Cardiac muscle cell (in vitro differentiated cells and primary cell): ENCODE measurements around the gene PDE8A. TPM values are rescaled to one million over a fixed set of nuclear protein-coding genes. Genes with fewer than 3 reads are reported as not detected.

ENCODE experiments used
- DNase-seq, 2 donors: peaks; one replicate each; pipeline versions ENCODE4 v3.0.0 to v3.0.0-alpha.2; 2010 to 2017; ENCODE audit warnings: low read depth in 1 of 2, low spot score in 1 of 2
- H3K27ac ChIP-seq: fragments of 200-600 bp; sonication (generic); 2 replicates; pipeline ENCODE4 v1.5.1; 2016
- H3K27me3 ChIP-seq: fragments of 200-600 bp; sonication (generic); 2 replicates; pipeline ENCODE4 v1.6.0; 2016; ENCODE audit warnings: control low read depth
- H3K36me3 ChIP-seq: fragments of 200-600 bp; sonication (generic); 2 replicates; pipeline ENCODE4 v1.5.1; 2016; ENCODE audit warnings: control low read depth
- H3K4me1 ChIP-seq: fragments of 200-600 bp; sonication (generic); 2 replicates; pipeline ENCODE4 v1.8.1; 2017; ENCODE audit warnings: low read depth, mild to moderate bottlenecking, mixed run types
- H3K4me3 ChIP-seq: fragments of 200-600 bp; sonication (generic); 2 replicates; pipeline ENCODE4 v1.5.1; 2016; ENCODE audit warnings: mild to moderate bottlenecking
- H3K9me3 ChIP-seq: fragments of 200-600 bp; sonication (generic); 2 replicates; pipeline ENCODE4 v1.5.1; 2017; ENCODE audit warnings: low read depth, mild to moderate bottlenecking, control low read depth
- polyA plus RNA-seq: library from polyadenylated mRNA; unstranded; fragments of >200 nt; fragmentation: Nextera tagmentation; extraction: Ambion mirVana; gene quantifications from 2 replicates; pipeline ENCODE4 v1.2.1, GENCODE V29; 2016
- total RNA-seq: library from RNA; depleted of rRNA; stranded (reverse); fragments of >200 nt; gene quantifications from 2 replicates; pipeline ENCODE4 v1.2.3, GENCODE V29; 2016
- TF ChIP-seq, protein P1 (sequence below): IDR thresholded peaks from 2 replicates; pipeline ENCODE4 v1.5.1; 2012; ENCODE audit warnings: low read depth, mild to moderate bottlenecking, low read length

The PDE8A gene
- total and polyA plus RNA-seq, 2 experiments from 2014 or later = 10.2 to 26.8 TPM

DNA sequence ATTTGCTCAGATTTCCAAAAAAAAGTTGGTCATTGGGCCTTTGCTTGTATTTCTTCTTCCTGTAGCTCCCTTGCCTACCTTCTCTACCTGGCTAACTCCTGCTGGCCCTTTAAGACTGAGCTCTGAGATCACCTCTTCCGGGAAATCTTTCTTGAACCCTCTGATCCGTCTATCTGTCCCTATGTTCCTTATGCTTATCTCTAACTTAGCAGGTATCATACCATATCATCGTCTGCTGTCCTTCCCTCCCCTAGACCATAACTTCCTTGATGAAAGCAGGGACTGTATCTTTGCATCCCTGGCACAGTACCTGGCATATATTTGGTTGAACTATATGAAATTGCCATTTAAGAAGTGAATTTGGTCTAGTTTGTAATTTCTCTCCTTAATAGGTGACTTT, 42.3 kb downstream of the PDE8A start:
- Histone ChIP-seq H3K9me3 (no peaks in the 10 kb centered on the region), H3K36me3 (no peaks in the 10 kb centered on the region), H3K4me3 (no peak overlapping the region), H3K27me3 (no peaks in the 10 kb centered on the region), H3K4me1 (no peaks in the 10 kb centered on the region), H3K27ac (no peak overlapping the region)
- no peak for DNase-seq
- TF ChIP-seq, protein P1, sequence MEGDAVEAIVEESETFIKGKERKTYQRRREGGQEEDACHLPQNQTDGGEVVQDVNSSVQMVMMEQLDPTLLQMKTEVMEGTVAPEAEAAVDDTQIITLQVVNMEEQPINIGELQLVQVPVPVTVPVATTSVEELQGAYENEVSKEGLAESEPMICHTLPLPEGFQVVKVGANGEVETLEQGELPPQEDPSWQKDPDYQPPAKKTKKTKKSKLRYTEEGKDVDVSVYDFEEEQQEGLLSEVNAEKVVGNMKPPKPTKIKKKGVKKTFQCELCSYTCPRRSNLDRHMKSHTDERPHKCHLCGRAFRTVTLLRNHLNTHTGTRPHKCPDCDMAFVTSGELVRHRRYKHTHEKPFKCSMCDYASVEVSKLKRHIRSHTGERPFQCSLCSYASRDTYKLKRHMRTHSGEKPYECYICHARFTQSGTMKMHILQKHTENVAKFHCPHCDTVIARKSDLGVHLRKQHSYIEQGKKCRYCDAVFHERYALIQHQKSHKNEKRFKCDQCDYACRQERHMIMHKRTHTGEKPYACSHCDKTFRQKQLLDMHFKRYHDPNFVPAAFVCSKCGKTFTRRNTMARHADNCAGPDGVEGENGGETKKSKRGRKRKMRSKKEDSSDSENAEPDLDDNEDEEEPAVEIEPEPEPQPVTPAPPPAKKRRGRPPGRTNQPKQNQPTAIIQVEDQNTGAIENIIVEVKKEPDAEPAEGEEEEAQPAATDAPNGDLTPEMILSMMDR = no peak

DNA sequence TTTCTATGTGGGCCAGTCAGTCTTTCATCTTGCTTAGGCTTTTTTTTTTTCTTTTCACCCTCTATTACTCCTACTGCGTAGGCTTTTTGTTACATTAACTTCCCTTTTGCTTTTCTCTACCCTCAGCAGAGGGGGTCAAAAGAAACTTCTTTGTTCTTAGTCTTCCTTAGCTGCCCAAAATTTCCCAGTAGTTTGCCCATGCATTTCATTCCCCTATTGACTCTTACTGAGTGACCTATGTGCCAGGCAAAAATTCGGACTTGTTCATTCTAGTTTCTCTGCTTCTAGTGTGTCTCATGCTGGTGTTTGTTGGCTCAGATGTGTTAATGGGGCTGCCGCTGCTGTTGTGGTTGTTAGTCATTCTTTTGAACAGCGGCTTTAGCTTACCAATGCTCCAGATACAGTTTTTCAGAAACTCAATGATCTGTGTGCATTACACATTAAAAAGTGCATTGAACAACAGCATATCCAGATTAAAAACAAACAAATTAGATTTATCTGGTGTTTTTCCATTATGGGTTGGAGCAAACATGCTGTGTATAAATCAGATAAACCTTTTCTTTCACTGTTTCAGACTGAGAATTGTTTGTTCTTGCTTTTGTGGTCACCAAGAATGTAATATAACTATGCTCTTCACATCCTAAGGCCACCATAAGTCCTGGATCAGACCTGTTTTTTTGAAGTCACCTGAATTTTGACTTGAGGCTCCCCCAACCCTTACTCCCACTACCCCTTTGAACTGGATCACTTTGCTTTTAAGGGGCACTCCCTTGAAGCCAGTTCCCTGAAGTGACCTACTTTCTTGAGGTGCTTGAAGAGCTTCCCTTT, 43.1 kb downstream of the PDE8A start:
- H3K27ac ChIP-seq = no peak overlapping the region
- no peaks in the 10 kb centered on the region for H3K36me3 ChIP-seq
- H3K9me3 ChIP-seq = no peaks in the 10 kb centered on the region
- TF ChIP-seq, protein P1 = no peak
- H3K27me3 ChIP-seq = no peaks in the 10 kb centered on the region
- H3K4me1 ChIP-seq = no peaks in the 10 kb centered on the region
- no peak overlapping the region for H3K4me3 ChIP-seq
- peak in 1 of 2 donors; percentile 64 for DNase-seq

DNA sequence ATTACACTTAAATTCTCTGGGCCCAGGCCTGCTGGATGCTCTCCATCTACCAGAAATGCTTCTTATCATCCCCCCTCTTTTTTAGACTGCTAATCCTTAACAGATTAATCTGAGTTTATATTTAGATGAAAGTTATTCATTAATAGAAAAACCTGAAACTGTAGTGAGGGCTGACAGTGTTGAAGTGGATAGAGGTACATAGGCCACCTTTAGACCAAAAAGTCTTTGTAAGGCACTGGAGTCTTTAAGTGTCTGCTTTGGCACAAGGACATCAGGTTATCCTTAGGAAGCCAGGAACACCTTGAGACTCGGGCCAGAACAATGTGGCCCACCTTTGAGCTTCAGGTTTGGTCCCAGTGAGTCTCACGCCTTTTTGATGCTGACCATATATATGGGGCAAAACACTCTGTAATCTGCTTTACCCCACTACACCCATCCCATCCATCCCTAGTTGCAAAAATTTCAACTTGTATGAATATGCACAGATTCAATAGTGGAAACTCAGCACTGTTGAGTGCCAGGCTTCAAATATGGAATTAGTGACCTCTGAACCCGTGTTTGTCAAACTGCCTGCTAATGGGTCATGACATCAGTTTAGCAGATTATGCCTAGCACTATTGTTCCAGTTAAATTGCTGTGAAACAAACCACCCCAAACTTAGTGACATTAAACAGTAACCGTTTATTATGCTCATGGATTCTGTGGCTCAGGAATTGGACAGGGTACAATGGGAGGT, 44.0 kb downstream of the PDE8A start:
- H3K27ac ChIP-seq = no peak overlapping the region
- no peaks in the 10 kb centered on the region for H3K36me3 ChIP-seq
- TF ChIP-seq, protein P1 = no peak
- no peak overlapping the region for H3K4me3 ChIP-seq
- no peak for DNase-seq
- H3K4me1 ChIP-seq = no peaks in the 10 kb centered on the region
- H3K27me3 ChIP-seq = no peaks in the 10 kb centered on the region
- no peaks in the 10 kb centered on the region for H3K9me3 ChIP-seq

DNA sequence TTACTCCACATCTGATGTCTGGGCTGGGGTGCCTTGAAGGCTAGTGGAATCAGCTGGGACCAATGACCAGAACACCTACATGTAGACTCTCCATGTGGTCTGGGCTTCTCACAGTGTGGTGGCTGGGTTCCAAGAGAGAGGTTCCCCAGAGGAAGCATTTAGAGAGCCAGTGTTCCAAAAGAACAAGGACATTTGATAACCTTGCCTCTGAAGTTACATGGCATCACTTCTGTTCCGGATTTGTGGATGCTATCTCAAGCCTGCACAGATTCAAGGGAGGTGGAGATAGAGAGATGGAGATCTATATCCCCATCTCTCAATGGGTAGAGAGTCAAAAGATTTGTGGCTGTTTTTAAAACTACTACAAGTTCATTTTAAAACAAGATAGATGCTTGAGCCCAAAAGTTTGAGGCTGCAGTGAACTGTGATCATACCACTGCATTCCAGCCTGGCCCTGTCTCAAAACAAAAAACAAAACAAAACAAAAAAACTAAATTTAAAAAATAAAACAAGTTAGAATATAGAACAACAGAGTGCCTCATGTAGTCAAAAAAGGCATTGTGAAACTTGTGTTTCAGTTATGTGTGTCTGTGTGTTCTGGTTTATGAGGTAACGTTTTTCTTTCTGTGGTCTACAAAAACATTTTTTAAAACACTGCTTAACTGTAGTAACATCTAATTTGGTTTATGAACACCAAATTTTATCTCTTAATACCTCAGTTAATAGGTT, 44.8 kb downstream of the PDE8A start:
- DNase-seq = no peak
- Histone ChIP-seq H3K27ac (no peak overlapping the region), H3K27me3 (no peaks in the 10 kb centered on the region), H3K4me3 (no peak overlapping the region), H3K36me3 (no peaks in the 10 kb centered on the region), H3K9me3 (no peaks in the 10 kb centered on the region), H3K4me1 (no peaks in the 10 kb centered on the region)
- TF ChIP-seq, protein P1 = no peak

DNA sequence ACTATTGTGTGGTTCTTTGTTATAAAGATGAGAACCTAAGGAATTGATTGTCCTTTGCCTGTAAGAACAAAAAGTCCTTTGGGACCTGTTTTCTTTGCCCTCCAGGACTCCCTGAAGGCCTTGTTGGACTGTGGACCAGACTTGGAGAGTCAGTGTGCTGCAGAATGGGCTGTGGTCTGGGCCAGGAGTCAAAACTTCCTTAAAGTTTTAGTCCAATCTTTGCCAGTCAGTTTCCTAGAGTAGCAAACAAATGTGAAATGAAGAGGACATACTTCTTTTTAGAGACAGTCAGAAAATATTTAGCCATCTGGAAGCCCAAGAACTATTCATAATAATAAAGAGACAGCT, 45.4 kb downstream of the PDE8A start:
- Histone ChIP-seq H3K4me1 (no peaks in the 10 kb centered on the region), H3K27me3 (no peaks in the 10 kb centered on the region), H3K36me3 (no peaks in the 10 kb centered on the region), H3K27ac (no peak overlapping the region), H3K4me3 (no peak overlapping the region), H3K9me3 (no peaks in the 10 kb centered on the region)
- no peak for DNase-seq
- TF ChIP-seq, protein P1 = no peak
